ENCODE data around the gene GOPC.
"Not testable (repeated sequence)": the region's sequence is repeated elsewhere in the genome, so short reads cannot be mapped to it uniquely, and the experiment has no call there.

The GOPC gene

GRCh38 chr6:117548797-117549301 lies 53.5 kb downstream of the GOPC start:
- peak; percentile 40 for DNase-seq

GRCh38 chr6:117547688-117548621 lies 54.4 kb downstream of the GOPC start:
- DNase-seq, result peak; percentile 60

- no peak for DNase-seq
Observed at GRCh38 chr6:117546674-117547073, 55.6 kb downstream of the GOPC start.

- no peak for DNase-seq
Observed at GRCh38 chr6:117545161-117545595, 57.1 kb downstream of the GOPC start.

GRCh38 chr6:117544716-117545115 lies 57.6 kb downstream of the GOPC start:
- DNase-seq, result no peak

- no peak for DNase-seq
Observed at GRCh38 chr6:117542493-117542892, 59.8 kb downstream of the GOPC start.

GRCh38 chr6:117540670-117541069 lies 61.6 kb downstream of the GOPC start:
- no peak for DNase-seq

- no peak for DNase-seq
Observed at GRCh38 chr6:117538615-117539014, 63.7 kb downstream of the GOPC start.

- DNase-seq, result peak; percentile 43
Observed at GRCh38 chr6:117536317-117536716, 66.0 kb downstream of the GOPC start.

- DNase-seq, result no peak
Observed at GRCh38 chr6:117534974-117535373, 67.3 kb downstream of the GOPC start.

GRCh38 chr6:117533775-117534174 lies 68.5 kb downstream of the GOPC start:
- DNase-seq, result no peak

- no peak for DNase-seq
Observed at GRCh38 chr6:117531809-117532725, 70.2 kb downstream of the GOPC start.

GRCh38 chr6:117531346-117531745 lies 71.0 kb downstream of the GOPC start:
- DNase-seq, result peak; percentile 64

GRCh38 chr6:117530467-117531242 lies 71.7 kb downstream of the GOPC start:
- DNase-seq, result no peak

GRCh38 chr6:117525607-117526006 lies 76.7 kb downstream of the GOPC start:
- no peak for DNase-seq

- DNase-seq, result peak; percentile 27
Observed at GRCh38 chr6:117521791-117522502, 80.4 kb downstream of the GOPC start.

GRCh38 chr6:117520603-117521395 lies 81.5 kb downstream of the GOPC start:
- no peak for DNase-seq

- no peak for DNase-seq
Observed at GRCh38 chr6:117518870-117519269, 83.4 kb downstream of the GOPC start.

- DNase-seq, result not testable (repeated sequence)
Observed at GRCh38 chr6:117517995-117518394, 84.3 kb downstream of the GOPC start.

- DNase-seq, result no peak
Observed at GRCh38 chr6:117515326-117515725, 87.0 kb downstream of the GOPC start.

GRCh38 chr6:117514655-117515054 lies 87.7 kb downstream of the GOPC start:
- no peak for DNase-seq
